Esophagus muscularis mucosa (tissue), 4 donors: ENCODE data around the gene ZFPM1. TPM values are rescaled to one million over a fixed set of nuclear protein-coding genes. Genes with fewer than 3 reads are reported as not detected.

Experiments
- DNase-seq: peaks from one replicate; pipeline ENCODE4 v3.0.0-alpha.2; 2017; ENCODE audit errors: extremely low spot score
- H3K27ac ChIP-seq, 4 donors: fragments of 200-600 bp; sonication (generic); replicated peaks in 1 of 4; 1 replicate in 3 of 4; 2 replicates in 1 of 4; pipeline ENCODE4 v1.5.1; 2016 to 2019; ENCODE audit warnings: mild to moderate bottlenecking in 1 of 4
- H3K27me3 ChIP-seq, 4 donors: fragments of 200-600 bp; sonication (generic); one replicate each; pipeline versions ENCODE4 v1.5.1 to v1.6.0; 2016 to 2019
- H3K36me3 ChIP-seq, 4 donors: fragments of 200-600 bp; sonication (generic); one replicate each; pipeline ENCODE4 v1.5.1; 2016 to 2019
- H3K4me1 ChIP-seq, 4 donors: fragments of 200-600 bp; sonication (generic); one replicate each; pipeline ENCODE4 v1.5.1; 2016 to 2019
- H3K4me3 ChIP-seq, 4 donors: fragments of 200-600 bp; sonication (generic); 1 replicate in 2 of 4; 2 replicates in 2 of 4; pipeline ENCODE4 v1.5.1; 2016 to 2019; ENCODE audit warnings: mild to moderate bottlenecking in 4 of 4, moderate library complexity in 1 of 4
- H3K9me3 ChIP-seq, 4 donors: fragments of 200-600 bp; sonication (generic); 1 replicate in 3 of 4; 2 replicates in 1 of 4; pipeline ENCODE4 v1.5.1; 2016 to 2019
- CTCF ChIP-seq, 3 experiments: fragments of 200-600 bp in 2 of 3; fragments of 450-650 bp in 1 of 3; sonication (generic) in 2 of 3; IDR thresholded peaks; one replicate each; pipeline ENCODE4 v1.5.1; 2017 to 2019; ENCODE audit warnings: antibody characterized with exemption in 3 of 3, mild to moderate bottlenecking in 2 of 3, moderate library complexity in 1 of 3
- EP300 ChIP-seq: sonication (generic); formaldehyde crosslinking; IDR thresholded peaks from one replicate; pipeline ENCODE4 v1.6.1; 2017; ENCODE audit warnings: antibody characterized with exemption
- POLR2A ChIP-seq: fragments of 450-650 bp; IDR thresholded peaks from one replicate; pipeline ENCODE4 v1.6.1; 2017; ENCODE audit warnings: antibody characterized with exemption, moderate library complexity, mild to moderate bottlenecking, low read depth
- POLR2AphosphoS5 ChIP-seq, 2 donors: sonication (generic); formaldehyde crosslinking; IDR thresholded peaks; one replicate each; pipeline ENCODE4 v1.6.1; 2017; ENCODE audit warnings: antibody characterized with exemption in 2 of 2
- WGBS: methylation state at CpG from one replicate; pipeline ENCODE4 v1.1.5; 2018; 5-methylcytosine and 5-hydroxymethylcytosine counted together
- intact Hi-C: fragments of 100-400 bp; cut with DNase I; formaldehyde crosslinking; loops from one replicate; pipeline ENCODE4 v1.15.1; 2023
- total RNA-seq, 4 donors: library from RNA; depleted of rRNA; stranded (reverse); fragments of >200 nt; gene quantifications; one replicate each; pipeline versions ENCODE4 v1.1.0 to v1.2.1, GENCODE V29; 2016

Gene ZFPM1
- total RNA-seq, 4 donors from 2014 or later, result 0.42 to 1.4 (median 1.0) TPM

DNA sequence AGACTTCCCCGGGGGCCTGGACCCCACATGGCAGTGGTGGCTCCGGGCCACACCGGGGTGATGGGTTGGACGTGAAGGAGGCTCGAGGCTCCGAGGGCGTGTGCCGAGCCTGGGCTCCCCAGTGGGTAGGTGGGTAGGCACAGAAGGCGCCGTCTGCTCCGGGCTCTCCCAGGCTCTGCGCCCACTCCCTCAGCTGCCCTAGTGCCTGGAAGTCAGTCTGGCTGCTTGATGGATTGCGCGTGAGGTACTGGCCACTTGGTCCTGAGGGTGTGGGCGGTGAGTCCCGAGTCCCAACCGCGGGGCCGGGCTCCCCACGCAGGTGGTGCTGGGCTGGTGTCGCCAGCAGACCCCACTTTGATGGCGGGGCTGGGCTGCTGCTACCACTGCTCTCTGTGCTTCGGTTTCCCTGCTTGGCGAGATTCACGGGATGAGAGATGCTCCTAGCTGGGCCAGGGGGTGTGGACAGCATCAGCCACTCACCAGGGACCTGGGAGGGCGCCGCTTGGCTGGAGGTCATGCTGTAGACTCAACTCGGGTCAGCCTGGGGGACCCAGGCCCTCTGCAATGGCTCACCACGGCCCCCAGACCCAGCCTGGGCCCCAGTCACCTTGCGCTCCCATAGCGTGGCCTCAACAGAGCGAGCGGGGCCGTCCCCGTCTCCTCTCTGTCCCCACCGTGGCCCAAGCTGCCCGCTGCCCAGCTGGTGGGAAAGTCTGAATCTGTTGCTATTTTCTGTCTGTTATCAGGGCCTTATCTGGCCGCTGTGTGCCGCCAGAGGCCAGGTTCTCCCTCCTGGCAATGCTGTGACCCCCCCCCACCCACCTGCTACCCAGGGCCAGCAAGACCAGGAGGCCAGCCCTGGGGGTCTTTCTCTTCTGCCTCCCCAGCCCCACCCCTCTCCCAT is 26.1 kb downstream of the ZFPM1 start:
- TF ChIP-seq POLR2A (no peak), EP300 (no peak), POLR2AphosphoS5 (IDR thresholded peaks at IDR 0.05) (no peak), CTCF (IDR thresholded peaks at IDR 0.05) (no peak)
- Histone ChIP-seq H3K4me3 (no peak overlapping the region), H3K27me3 (peaks cover 0 to 50% (median 0%) of the 10 kb centered on the region in 4 donors), H3K27ac (no peak overlapping the region), H3K36me3 (no peaks in the 10 kb centered on the region), H3K4me1 (peaks cover 0 to 6% (median 0%) of the 10 kb centered on the region in 4 donors), H3K9me3 (no peaks in the 10 kb centered on the region)
- 75% methylated on average over 21 of the region's 39 CpGs for WGBS
- intact Hi-C loops, result no loop called here
- DNase-seq, result no peak

DNA sequence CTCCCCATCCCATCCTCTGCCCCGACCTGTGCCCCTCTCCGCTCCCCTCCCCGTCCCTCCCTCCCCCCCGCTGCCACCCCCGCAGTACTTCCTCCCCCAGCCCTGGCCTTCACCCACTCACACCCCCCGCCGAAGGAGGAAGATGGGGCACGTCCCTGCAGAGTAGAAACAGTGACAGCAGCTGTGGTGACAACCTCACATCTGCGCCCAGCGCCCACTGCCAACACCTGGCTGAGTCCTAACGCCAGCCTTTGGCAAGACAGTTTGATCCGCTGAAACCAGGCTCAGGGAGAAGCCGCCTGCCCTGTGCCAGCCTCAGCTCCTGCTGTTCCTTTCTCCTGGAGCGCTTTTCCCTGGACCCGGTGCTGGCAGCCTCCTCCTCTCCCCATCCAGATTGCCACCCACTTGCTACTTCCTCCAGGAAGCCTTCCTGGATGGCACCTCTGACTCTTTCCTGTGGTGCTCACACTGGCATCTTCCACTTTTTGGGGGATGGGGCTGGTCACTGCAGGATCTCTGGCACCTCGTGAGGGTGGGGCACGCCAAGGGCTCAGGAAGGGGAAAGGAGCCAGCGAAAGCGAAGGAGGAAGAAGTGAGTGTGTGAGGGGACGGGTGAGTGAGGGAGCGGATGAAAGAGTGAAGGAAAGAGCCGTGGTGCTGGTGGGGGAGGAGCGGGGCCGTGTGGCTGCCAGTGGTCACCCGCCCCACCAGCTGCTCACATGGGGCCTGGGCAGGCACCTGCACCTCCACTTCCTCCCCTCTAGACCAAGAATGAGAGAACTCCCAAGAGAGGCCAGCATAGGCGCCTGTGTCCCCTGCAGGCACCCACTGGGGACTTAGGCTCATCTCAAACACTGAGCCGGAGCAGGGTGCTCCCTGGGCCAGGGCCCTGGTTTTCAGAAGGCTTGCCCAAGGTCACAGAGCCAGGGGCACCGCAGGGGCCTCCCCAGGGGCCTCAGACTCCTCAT is 27.0 kb downstream of the ZFPM1 start:
- 79% methylated on average over 18 of the region's 28 CpGs for WGBS
- H3K9me3 ChIP-seq, result no peaks in the 10 kb centered on the region
- H3K36me3 ChIP-seq, result no peaks in the 10 kb centered on the region
- intact Hi-C loops, result no loop called here
- H3K4me3 ChIP-seq, result no peak overlapping the region
- H3K4me1 ChIP-seq, result peaks cover 0 to 6% (median 0%) of the 10 kb centered on the region in 4 donors
- H3K27ac ChIP-seq, result no peak overlapping the region
- H3K27me3 ChIP-seq, result peaks cover 0 to 51% (median 0%) of the 10 kb centered on the region in 4 donors
- DNase-seq, result no peak
- TF ChIP-seq POLR2A, result no peak
- no peak for TF ChIP-seq POLR2AphosphoS5 (IDR thresholded peaks at IDR 0.05)

- intact Hi-C loops, result no loop called here
- Histone ChIP-seq H3K36me3 (no peaks in the 10 kb centered on the region), H3K4me1 (peaks cover 0 to 6% (median 0%) of the 10 kb centered on the region in 4 donors), H3K4me3 (no peak overlapping the region), H3K9me3 (no peaks in the 10 kb centered on the region), H3K27ac (no peak overlapping the region), H3K27me3 (peaks cover 0 to 51% (median 0%) of the 10 kb centered on the region in 4 donors)
- no peak for TF ChIP-seq POLR2A
- TF ChIP-seq CTCF (IDR thresholded peaks at IDR 0.05), result no peak
- TF ChIP-seq EP300, result no peak
- TF ChIP-seq POLR2AphosphoS5 (IDR thresholded peaks at IDR 0.05), result no peak
- 70% methylated on average over 18 of the region's 19 CpGs for WGBS
- DNase-seq, result no peak
Observed at GRCh38 chr16:88480829-88481228, 27.7 kb downstream of the ZFPM1 start.

- Histone ChIP-seq H3K27me3 (peaks cover 0 to 57% (median 0%) of the 10 kb centered on the region in 4 donors), H3K4me1 (peaks cover 0 to 6% (median 0%) of the 10 kb centered on the region in 4 donors), H3K36me3 (no peaks in the 10 kb centered on the region), H3K27ac (no peak overlapping the region), H3K4me3 (no peak overlapping the region), H3K9me3 (no peaks in the 10 kb centered on the region)
- TF ChIP-seq POLR2AphosphoS5 (IDR thresholded peaks at IDR 0.05) (no peak), EP300 (no peak), POLR2A (no peak), CTCF (IDR thresholded peaks at IDR 0.05) (no peak)
- intact Hi-C loops, result no loop called here
- no peak for DNase-seq
- 79% methylated on average over 3 of the region's 9 CpGs for WGBS
Observed at GRCh38 chr16:88481851-88482250, 28.8 kb downstream of the ZFPM1 start.
